SK-N-SH (cell line): ENCODE results near the gene SYT5. TPM values are rescaled to one million over a fixed set of nuclear protein-coding genes. Genes with fewer than 3 reads are reported as not detected.
"Not testable (repeated sequence)": the region's sequence is repeated elsewhere in the genome, so short reads cannot be mapped to it uniquely, and the experiment has no call there.

ENCODE experiments used
- CTCF ChIA-PET: fragments of 300-600, 350-600 bp; formaldehyde crosslinking; extraction: SDS; loops from one replicate; lab custom pipeline; 2021; lab: Yijun Ruan, JAX
- POLR2A ChIA-PET: fragments of 350-600 bp; sonication (Branson Sonifier 250); formaldehyde crosslinking; extraction: SDS; loops from one replicate; lab custom pipeline; 2020; ENCODE audit warnings: antibody characterized with exemption, inconsistent platforms; lab: Yijun Ruan, JAX
- DNase-seq: peaks from one replicate; pipeline ENCODE4 v3.0.0; 2012
- H2AFZ ChIP-seq: fragments of 200-600 bp; sonication (generic); 2 replicates; pipeline ENCODE4 v1.8.1; 2016; ENCODE audit warnings: antibody characterized with exemption, mild to moderate bottlenecking, low read depth
- H3F3A ChIP-seq: fragments of 200-600 bp; sonication (generic); replicated peaks from 2 replicates; pipeline ENCODE3; 2016; ENCODE audit warnings: antibody characterized with exemption, mild to moderate bottlenecking; ENCODE audit not compliant: insufficient read depth
- H3K27ac ChIP-seq, 2 experiments: fragments of 200-500 bp in 1 of 2; fragments of 200-600 bp in 1 of 2; sonication (Bioruptor generic) in 1 of 2; sonication (generic), shearing (Covaris generic) in 1 of 2; 2 replicates each; pipeline versions ENCODE4 v1.5.1 to v1.6.1; 2014 to 2016; ENCODE audit warnings: low read depth in 2 of 2, inconsistent platforms in 1 of 2, low read length in 1 of 2, mild to moderate bottlenecking in 1 of 2, mixed read lengths in 1 of 2
- H3K27me3 ChIP-seq: fragments of 200-600 bp; sonication (generic), shearing (Covaris generic); 2 replicates; pipeline ENCODE4 v1.6.1; 2016; ENCODE audit warnings: mixed run types; ENCODE audit not compliant: insufficient read depth
- H3K36me3 ChIP-seq, 2 experiments: fragments of 200-500 bp in 1 of 2; fragments of 200-600 bp in 1 of 2; sonication (Bioruptor generic) in 1 of 2; sonication (generic) in 1 of 2; replicated peaks in 1 of 2; 2 replicates each; pipeline versions ENCODE3 to v1.5.1; 2014 to 2016; ENCODE audit warnings: low read length in 1 of 2, mild to moderate bottlenecking in 1 of 2; ENCODE audit not compliant: insufficient read depth in 2 of 2, control insufficient read depth in 1 of 2
- H3K4me1 ChIP-seq, 2 experiments: fragments of 200-500 bp in 1 of 2; fragments of 200-600 bp in 1 of 2; sonication (Bioruptor generic) in 1 of 2; sonication (generic), shearing (Covaris generic) in 1 of 2; 2 replicates each; pipeline versions ENCODE4 v1.5.1 to v1.6.1; 2014 to 2016; ENCODE audit warnings: low read depth in 1 of 2, low read length in 1 of 2, mixed run types in 1 of 2; ENCODE audit not compliant: insufficient read depth in 2 of 2, control insufficient read depth in 1 of 2
- H3K4me2 ChIP-seq: fragments of 200-600 bp; sonication (generic), shearing (Covaris generic); 2 replicates; pipeline ENCODE4 v1.6.1; 2017; ENCODE audit warnings: mixed run types
- H3K4me3 ChIP-seq, 2 experiments: fragments of 200-500 bp in 1 of 2; fragments of 200-600 bp in 1 of 2; sonication (Bioruptor generic) in 1 of 2; sonication (generic), shearing (Covaris generic) in 1 of 2; 2 replicates each; pipeline versions ENCODE4 v1.5.1 to v1.8.1; 2014 to 2016; ENCODE audit warnings: low read depth in 2 of 2, inconsistent platforms in 1 of 2, low read length in 1 of 2, mild to moderate bottlenecking in 1 of 2, mixed read lengths in 1 of 2, moderate library complexity in 1 of 2
- H3K79me2 ChIP-seq: fragments of 200-600 bp; sonication (generic); 2 replicates; pipeline ENCODE4 v1.8.1; 2017; ENCODE audit warnings: mild to moderate bottlenecking; ENCODE audit not compliant: insufficient read depth
- H3K9ac ChIP-seq: fragments of 200-600 bp; sonication (generic); 2 replicates; pipeline ENCODE4 v1.6.1; 2017; ENCODE audit warnings: mixed run types
- H3K9me2 ChIP-seq: fragments of 200-600 bp; sonication (generic); 2 replicates; pipeline ENCODE4 v1.6.1; 2017; ENCODE audit warnings: mixed run types
- H3K9me3 ChIP-seq: fragments of 200-600 bp; sonication (generic); 2 replicates; pipeline ENCODE4 v1.6.1; 2017; ENCODE audit warnings: mixed run types, mild to moderate bottlenecking, moderate library complexity
- H4K20me1 ChIP-seq: fragments of 200-600 bp; sonication (generic); 2 replicates; pipeline ENCODE4 v1.6.1; 2017; ENCODE audit warnings: mild to moderate bottlenecking, mixed run types; ENCODE audit not compliant: insufficient read depth
- ELF1 ChIP-seq: IDR thresholded peaks from 2 replicates; pipeline ENCODE4 v1.4.0; 2012
- FOXJ3 ChIP-seq: sonication (generic); formaldehyde crosslinking; IDR thresholded peaks from 2 replicates; pipeline ENCODE4 v1.5.1; 2020; ENCODE audit warnings: mild to moderate bottlenecking, missing genetic modification reagents
- GABPA ChIP-seq: IDR thresholded peaks from 2 replicates; pipeline ENCODE4 v1.4.0; 2012; ENCODE audit warnings: low read depth, mild to moderate bottlenecking
- MXI1 ChIP-seq: IDR thresholded peaks from 2 replicates; pipeline ENCODE4 v1.6.1; 2012; ENCODE audit warnings: mild to moderate bottlenecking, low read depth, low read length, improper control_type of control experiment
- NRF1 ChIP-seq: IDR thresholded peaks from 2 replicates; pipeline ENCODE4 v1.6.1; 2012; ENCODE audit warnings: low read depth, mild to moderate bottlenecking, low read length
- RCOR1 ChIP-seq: fragments of 150-350 bp; IDR thresholded peaks from 2 replicates; pipeline ENCODE4 v1.6.1; 2017; ENCODE audit warnings: antibody characterized with exemption, low read length
- TEAD4 ChIP-seq: IDR thresholded peaks from 2 replicates; pipeline ENCODE4 v1.4.0; 2012; ENCODE audit warnings: mild to moderate bottlenecking, borderline replicate concordance; ENCODE audit not compliant: insufficient read depth
- ZBTB33 ChIP-seq: IDR thresholded peaks from 2 replicates; pipeline ENCODE4 v1.4.0; 2012; ENCODE audit warnings: low read depth, borderline replicate concordance
- WGBS: methylation state at CpG from one replicate; pipeline ENCODE4 v1.1.6; 2017; ENCODE audit warnings: low lambda C conversion rate; 5-methylcytosine and 5-hydroxymethylcytosine counted together
- polyA plus RNA-seq, 3 experiments: library from polyadenylated mRNA; depleted of rRNA; stranded (reverse); fragments of >200 nt; gene quantifications; 2 replicates each; pipeline ENCODE4 v1.2.3, GENCODE V29; 2012
- TF ChIP-seq, protein P1 (sequence below): fragments of 150-350 bp; IDR thresholded peaks from 2 replicates; pipeline ENCODE4 v1.6.1; 2016; ENCODE audit warnings: mild to moderate bottlenecking, low read depth, low read length
- TF ChIP-seq, protein P2 (sequence below): IDR thresholded peaks from 2 replicates; pipeline ENCODE4 v1.6.1; 2012; ENCODE audit warnings: mild to moderate bottlenecking, low read depth, low read length, moderate library complexity

Gene SYT5
- polyA plus RNA-seq, 1 of the 3 experiments (the other 2 are of a cell fraction), result 0.21 TPM

DNA sequence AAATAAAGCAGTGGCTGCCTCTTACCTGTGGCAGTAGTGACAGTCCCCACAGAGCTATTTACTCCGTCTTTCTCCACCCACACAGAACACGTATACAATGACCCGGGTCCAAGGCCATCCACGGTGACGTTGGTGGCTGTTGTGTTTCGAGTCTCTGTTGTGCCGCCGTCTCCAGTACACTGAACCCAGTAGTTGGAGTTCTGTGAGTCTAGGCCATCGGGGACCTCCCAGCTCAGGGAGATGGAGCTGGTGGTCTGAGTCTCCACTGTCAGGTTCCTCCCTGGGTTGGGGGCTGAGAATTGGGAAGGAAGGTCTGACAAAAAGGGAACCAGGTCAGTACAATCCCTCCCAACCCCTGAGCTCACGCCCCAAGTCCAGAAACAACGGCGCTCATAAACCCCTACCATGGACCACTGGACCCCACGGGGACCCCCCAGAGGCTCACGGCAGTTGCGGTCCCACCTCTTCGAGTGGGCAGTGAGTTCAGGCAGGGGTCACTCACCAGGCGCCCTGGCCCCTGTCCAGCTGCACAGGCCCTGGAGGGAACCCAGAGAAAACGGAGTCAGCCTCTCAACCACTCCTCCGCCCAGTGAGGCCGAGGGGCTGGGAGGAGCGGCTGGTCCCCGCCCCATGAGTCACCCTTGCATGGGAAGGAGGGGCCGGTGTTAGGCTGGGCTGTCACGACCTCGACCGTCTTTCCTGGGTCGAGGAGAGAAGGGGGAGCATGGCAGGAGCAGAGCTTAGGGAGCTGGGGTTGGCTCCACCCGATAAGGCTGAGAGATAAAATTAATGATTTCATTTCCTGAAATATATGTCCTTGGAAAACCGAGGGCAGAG is 26.8 kb upstream of the SYT5 start (continued):
- TF ChIP-seq, protein P1, sequence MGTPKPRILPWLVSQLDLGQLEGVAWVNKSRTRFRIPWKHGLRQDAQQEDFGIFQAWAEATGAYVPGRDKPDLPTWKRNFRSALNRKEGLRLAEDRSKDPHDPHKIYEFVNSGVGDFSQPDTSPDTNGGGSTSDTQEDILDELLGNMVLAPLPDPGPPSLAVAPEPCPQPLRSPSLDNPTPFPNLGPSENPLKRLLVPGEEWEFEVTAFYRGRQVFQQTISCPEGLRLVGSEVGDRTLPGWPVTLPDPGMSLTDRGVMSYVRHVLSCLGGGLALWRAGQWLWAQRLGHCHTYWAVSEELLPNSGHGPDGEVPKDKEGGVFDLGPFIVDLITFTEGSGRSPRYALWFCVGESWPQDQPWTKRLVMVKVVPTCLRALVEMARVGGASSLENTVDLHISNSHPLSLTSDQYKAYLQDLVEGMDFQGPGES, result no peak
- TF ChIP-seq FOXJ3 (CRISPR knock-in tag), result 0 out of 2 replicates have a peak, but pooled peaks have one; percentile 18
- TF ChIP-seq GABPA, result no peak
- TF ChIP-seq, all 33 proteins: peak for 11

DNA sequence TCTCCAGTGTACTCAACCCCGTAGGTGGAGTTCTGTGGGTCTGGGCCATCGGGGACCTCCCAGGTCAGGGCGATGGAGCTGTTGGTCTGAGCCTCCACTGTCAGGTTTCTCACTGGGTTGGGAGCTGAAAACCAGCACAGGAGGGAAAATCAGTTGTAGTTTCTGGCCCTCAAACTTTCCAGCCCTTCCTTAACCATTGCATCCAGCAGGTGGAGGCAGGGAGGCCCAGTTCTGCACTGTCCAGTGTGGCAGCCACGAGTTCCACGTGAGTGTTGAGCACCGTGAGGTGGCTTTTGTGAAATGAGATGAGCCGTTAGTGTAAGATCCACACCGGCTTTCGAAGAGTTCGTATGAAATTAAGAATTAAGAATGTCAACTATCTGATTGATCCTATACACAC is 22.1 kb upstream of the SYT5 start:
- H3K27me3 ChIP-seq, H3K9ac ChIP-seq, H3K9me2 ChIP-seq, H3K4me3 ChIP-seq, H3K4me1 ChIP-seq, H3K36me3 ChIP-seq, H4K20me1 ChIP-seq, H3K27ac ChIP-seq, H3F3A ChIP-seq, H3K79me2 ChIP-seq, H3K4me2 ChIP-seq, H3K9me3 ChIP-seq, POLR2A ChIA-PET, DNase-seq, H2AFZ ChIP-seq: not testable (repeated sequence)
- CTCF ChIA-PET, result interaction anchor here (0.6 to 1.1 kb wide), 3 partner anchors 26 to 181 kb away, joined by 3 read pairs; partner anchors contain the start of genes DNAAF3 and TMEM86B
- WGBS, result 76% methylated on average over 7 of the region's 10 CpGs

DNA sequence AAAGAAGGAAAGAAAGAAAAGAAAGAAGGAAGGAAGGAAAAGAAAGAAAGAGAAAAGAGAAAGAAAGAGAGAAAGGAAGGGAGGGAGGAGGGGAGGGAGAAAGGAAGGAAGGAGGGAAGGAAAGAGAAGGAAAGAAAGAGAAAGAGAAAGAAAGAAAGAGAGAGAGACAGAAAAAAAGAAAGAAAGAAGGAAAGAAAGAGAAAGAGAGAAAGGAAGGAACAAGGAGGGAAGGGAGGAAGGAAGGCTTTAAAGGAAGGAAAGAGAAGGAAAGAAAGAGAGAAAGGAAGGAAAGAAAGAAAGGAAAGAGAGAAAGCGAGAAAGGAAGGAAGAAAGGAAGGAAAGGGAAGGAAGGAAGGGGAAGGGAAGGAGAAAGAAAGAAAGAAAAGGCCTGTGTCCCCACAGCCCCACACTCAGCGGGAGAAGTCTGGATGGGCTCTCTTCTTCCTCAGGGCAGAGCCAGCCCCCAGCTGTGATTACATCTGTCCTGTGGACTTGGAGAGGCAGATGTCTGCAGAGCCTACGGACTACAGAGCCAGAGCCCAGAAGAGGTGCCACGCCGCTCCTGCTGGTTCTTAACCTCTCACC is 19.6 kb upstream of the SYT5 start:
- H3K9me2 ChIP-seq, result no peaks in the 10 kb centered on the region
- H3K27me3 ChIP-seq, result no peaks in the 10 kb centered on the region
- DNase-seq, result no peak
- no peak overlapping the region for H3K4me2 ChIP-seq
- H3F3A ChIP-seq, result no peaks in the 10 kb centered on the region
- TF ChIP-seq RCOR1, result no peak
- TF ChIP-seq NRF1, result no peak
- no peak for TF ChIP-seq ELF1
- TF ChIP-seq, protein P2, sequence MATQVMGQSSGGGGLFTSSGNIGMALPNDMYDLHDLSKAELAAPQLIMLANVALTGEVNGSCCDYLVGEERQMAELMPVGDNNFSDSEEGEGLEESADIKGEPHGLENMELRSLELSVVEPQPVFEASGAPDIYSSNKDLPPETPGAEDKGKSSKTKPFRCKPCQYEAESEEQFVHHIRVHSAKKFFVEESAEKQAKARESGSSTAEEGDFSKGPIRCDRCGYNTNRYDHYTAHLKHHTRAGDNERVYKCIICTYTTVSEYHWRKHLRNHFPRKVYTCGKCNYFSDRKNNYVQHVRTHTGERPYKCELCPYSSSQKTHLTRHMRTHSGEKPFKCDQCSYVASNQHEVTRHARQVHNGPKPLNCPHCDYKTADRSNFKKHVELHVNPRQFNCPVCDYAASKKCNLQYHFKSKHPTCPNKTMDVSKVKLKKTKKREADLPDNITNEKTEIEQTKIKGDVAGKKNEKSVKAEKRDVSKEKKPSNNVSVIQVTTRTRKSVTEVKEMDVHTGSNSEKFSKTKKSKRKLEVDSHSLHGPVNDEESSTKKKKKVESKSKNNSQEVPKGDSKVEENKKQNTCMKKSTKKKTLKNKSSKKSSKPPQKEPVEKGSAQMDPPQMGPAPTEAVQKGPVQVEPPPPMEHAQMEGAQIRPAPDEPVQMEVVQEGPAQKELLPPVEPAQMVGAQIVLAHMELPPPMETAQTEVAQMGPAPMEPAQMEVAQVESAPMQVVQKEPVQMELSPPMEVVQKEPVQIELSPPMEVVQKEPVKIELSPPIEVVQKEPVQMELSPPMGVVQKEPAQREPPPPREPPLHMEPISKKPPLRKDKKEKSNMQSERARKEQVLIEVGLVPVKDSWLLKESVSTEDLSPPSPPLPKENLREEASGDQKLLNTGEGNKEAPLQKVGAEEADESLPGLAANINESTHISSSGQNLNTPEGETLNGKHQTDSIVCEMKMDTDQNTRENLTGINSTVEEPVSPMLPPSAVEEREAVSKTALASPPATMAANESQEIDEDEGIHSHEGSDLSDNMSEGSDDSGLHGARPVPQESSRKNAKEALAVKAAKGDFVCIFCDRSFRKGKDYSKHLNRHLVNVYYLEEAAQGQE, result no peak
- TF ChIP-seq ZBTB33, result no peak
- no peak for TF ChIP-seq MXI1
- TF ChIP-seq TEAD4, result no peak
- H3K4me3 ChIP-seq, result no peak overlapping the region
- no peaks in the 10 kb centered on the region for H3K36me3 ChIP-seq
- no peaks in the 10 kb centered on the region for H4K20me1 ChIP-seq
- H3K4me1 ChIP-seq, result no peaks in the 10 kb centered on the region
- no peak overlapping the region for H2AFZ ChIP-seq
- H3K9ac ChIP-seq, result no peak overlapping the region
- POLR2A ChIA-PET, result interaction anchor here (0.9 kb wide), 1 partner anchor 29 kb away, joined by 3 read pairs; no protein-coding TSS in a partner anchor
- 58% methylated on average over 4 of the region's 5 CpGs for WGBS
- no peaks in the 10 kb centered on the region for H3K9me3 ChIP-seq
- no peaks in the 10 kb centered on the region for H3K79me2 ChIP-seq
- no peak overlapping the region for H3K27ac ChIP-seq
- CTCF ChIA-PET, result no interaction called here
